HCT116 (cell line): ENCODE data around the gene RADIL.

Experiments used
- CEBPB ChIP-seq: IDR thresholded peaks from 2 replicates; pipeline ENCODE4 v1.6.1; 2012; ENCODE audit warnings: low read depth
- CTCF ChIP-seq, 3 experiments: fragments of 200-600 bp in 1 of 3; sonication (generic) in 1 of 3; IDR thresholded peaks in 2 of 3; conservative IDR thresholded peaks in 1 of 3; 2 replicates each; pipeline ENCODE4 v1.5.1; 2012 to 2017; ENCODE audit warnings: low read depth in 2 of 3, low read length in 2 of 3, antibody characterized with exemption in 1 of 3, borderline replicate concordance in 1 of 3, control low read depth in 1 of 3, mild to moderate bottlenecking in 1 of 3, mixed read lengths in 1 of 3, mixed run types in 1 of 3, moderate library complexity in 1 of 3; ENCODE audit not compliant: insufficient read depth in 1 of 3
- POLR2A ChIP-seq: IDR thresholded peaks from 2 replicates; pipeline ENCODE4 v1.7.0; 2011; ENCODE audit warnings: borderline replicate concordance; ENCODE audit not compliant: insufficient read depth, insufficient read length; ENCODE audit errors: extremely low read depth
- POLR2AphosphoS5 ChIP-seq: IDR thresholded peaks from 2 replicates; pipeline ENCODE4 v1.6.1; 2011; ENCODE audit warnings: mild to moderate bottlenecking, low read depth, low read length, moderate library complexity
- TF ChIP-seq, protein P1 (sequence below): IDR thresholded peaks from 2 replicates; pipeline ENCODE4 v1.6.1; 2012

- TF ChIP-seq CEBPB (no peak), POLR2AphosphoS5 (no peak), POLR2A (no peak), CTCF (IDR thresholded peaks at IDR 0.05 in 2 of 3, conservative IDR thresholded peaks at IDR 0.05 in 1 of 3; ENCODE audit: borderline replicate concordance in 1 of 3, insufficient read depth in 1 of 3, low read depth in 2 of 3, low read length in 2 of 3) (no peak)
- TF ChIP-seq, protein P1, sequence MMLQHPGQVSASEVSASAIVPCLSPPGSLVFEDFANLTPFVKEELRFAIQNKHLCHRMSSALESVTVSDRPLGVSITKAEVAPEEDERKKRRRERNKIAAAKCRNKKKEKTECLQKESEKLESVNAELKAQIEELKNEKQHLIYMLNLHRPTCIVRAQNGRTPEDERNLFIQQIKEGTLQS, result no peak
These were observed 41.0 kb downstream of the RADIL start for GRCh38 chr7:4842319-4843064.
